ENCODE data around the gene AADAT. TPM values are rescaled to one million over a fixed set of nuclear protein-coding genes. Genes with fewer than 3 reads are reported as not detected.

AADAT gene
- total RNA-seq, 1 donor from 2014 or later = 24.2 TPM

DNA sequence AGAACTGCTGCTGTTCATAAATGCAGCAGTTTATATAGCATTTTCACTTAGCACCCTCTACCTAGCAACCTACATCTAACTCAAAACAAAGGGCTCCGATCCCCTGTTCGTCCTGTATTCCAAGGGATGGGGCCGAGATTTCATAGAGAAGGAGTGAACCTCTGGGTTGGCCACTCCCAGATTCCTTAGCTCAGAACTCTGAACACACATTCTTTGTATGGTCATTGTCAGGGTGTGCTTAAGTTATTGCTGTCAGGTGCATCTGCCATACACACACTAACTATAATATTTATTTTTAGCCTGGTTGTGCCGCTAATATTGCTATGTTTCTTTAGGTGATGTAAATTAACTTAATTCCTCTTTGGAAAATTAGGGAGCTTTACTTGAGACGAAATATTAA, 47.7 kb upstream of the AADAT start:
- no peak overlapping the region for H3K4me3 Mint-ChIP-seq
- DNase-seq (ENCODE audit: low spot score) = no peak

DNA sequence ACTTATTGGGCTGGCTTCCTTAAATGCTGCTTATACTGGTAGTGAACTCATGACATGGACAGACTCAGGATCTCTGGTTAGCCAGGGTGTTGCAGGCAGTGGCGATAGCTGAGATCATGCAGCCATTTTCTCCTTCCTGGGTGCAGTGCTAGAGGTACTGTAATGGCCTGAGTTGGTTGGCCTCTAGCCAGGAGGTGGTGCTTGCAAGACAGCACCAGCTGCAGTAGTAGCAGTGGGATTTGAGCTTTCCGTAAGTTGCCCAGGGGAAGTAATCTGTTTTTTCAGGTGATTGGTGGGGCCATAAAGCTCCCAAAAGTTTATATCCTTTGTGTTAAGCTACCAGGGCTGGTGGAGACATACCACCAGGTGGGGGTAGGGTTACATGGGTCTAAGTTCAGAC, 45.1 kb upstream of the AADAT start:
- Mint-ChIP-seq H3K36me3 (peaks cover 6% of the 10 kb centered on the region), H3K9me3 (peaks cover 28% of the 10 kb centered on the region)

More for the DNA sequence above, 47.7 kb upstream of the AADAT start:
- no peak overlapping the region for H3K4me3 ChIP-seq
- H2AFZ ChIP-seq (replicated peaks) = no peak overlapping the region
- H3K27me3 ChIP-seq = no peaks in the 10 kb centered on the region
- Mint-ChIP-seq H3K36me3 (peaks cover 4% of the 10 kb centered on the region), H3K4me1 (no peaks in the 10 kb centered on the region), H3K27me3 (ENCODE audit: insufficient read depth, low read depth) (peaks cover 9% of the 10 kb centered on the region), H3K27ac (no peak overlapping the region), H3K9me3 (peaks cover 21% of the 10 kb centered on the region)
- no peaks in the 10 kb centered on the region for H3K4me1 ChIP-seq
- H3F3A ChIP-seq (ENCODE audit: low read depth) = no peaks in the 10 kb centered on the region
- H3K79me2 ChIP-seq (ENCODE audit: low read depth) = no peaks in the 10 kb centered on the region
- no peaks in the 10 kb centered on the region for H4K20me1 ChIP-seq (ENCODE audit: low read depth)
- no peak overlapping the region for H3K4me2 ChIP-seq
- no peak overlapping the region for H3K27ac ChIP-seq
- H3K9me3 ChIP-seq (ENCODE audit: low read depth) = no peaks in the 10 kb centered on the region
- no peaks in the 10 kb centered on the region for H3K36me3 ChIP-seq
- no peak for TF ChIP-seq EZH2phosphoT487 (IDR thresholded peaks at IDR 0.05)
- TF ChIP-seq, protein P1, sequence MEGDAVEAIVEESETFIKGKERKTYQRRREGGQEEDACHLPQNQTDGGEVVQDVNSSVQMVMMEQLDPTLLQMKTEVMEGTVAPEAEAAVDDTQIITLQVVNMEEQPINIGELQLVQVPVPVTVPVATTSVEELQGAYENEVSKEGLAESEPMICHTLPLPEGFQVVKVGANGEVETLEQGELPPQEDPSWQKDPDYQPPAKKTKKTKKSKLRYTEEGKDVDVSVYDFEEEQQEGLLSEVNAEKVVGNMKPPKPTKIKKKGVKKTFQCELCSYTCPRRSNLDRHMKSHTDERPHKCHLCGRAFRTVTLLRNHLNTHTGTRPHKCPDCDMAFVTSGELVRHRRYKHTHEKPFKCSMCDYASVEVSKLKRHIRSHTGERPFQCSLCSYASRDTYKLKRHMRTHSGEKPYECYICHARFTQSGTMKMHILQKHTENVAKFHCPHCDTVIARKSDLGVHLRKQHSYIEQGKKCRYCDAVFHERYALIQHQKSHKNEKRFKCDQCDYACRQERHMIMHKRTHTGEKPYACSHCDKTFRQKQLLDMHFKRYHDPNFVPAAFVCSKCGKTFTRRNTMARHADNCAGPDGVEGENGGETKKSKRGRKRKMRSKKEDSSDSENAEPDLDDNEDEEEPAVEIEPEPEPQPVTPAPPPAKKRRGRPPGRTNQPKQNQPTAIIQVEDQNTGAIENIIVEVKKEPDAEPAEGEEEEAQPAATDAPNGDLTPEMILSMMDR (IDR thresholded peaks at IDR 0.05) = no peak
- no peak for TF ChIP-seq EZH2 (IDR thresholded peaks at IDR 0.05)
- no peak overlapping the region for H3K9ac ChIP-seq

DNA sequence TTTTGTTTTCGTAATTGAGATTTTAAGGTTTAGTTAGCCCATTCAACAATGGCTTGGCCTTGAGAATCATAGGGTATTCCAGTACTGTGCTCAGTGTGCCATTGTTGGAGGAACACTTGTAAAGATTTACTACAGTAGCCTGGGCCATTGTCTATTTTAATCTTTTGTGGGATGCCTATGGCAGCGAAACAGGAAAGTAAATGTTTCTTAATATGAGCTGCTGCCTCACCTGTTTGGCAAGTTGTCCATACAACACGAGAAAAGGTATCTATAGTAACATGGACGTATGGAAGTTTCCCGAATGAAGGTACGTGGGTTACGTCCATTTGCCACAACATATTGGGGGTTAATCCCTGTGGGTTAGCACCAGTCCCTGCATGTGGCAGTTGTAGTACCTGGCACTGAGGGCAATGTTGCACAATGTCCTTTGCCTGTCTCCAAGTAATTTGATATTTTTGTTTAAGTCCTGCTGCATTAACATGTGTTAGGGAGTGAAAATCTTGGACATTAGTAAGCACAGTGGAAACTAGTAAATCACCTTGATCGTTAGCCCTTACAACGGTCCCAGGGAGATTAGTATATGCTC, 38.6 kb upstream of the AADAT start:
- H2AFZ ChIP-seq (replicated peaks) = no peak overlapping the region
- peaks cover 5% of the 10 kb centered on the region for H3K36me3 Mint-ChIP-seq
- no peaks in the 10 kb centered on the region for H3K4me1 ChIP-seq
- H3K9me3 ChIP-seq (ENCODE audit: low read depth) = no peaks in the 10 kb centered on the region
- no peaks in the 10 kb centered on the region for H4K20me1 ChIP-seq (ENCODE audit: low read depth)
- H3K27me3 Mint-ChIP-seq (ENCODE audit: insufficient read depth, low read depth) = peaks cover 4% of the 10 kb centered on the region
- no peak for TF ChIP-seq EZH2phosphoT487 (IDR thresholded peaks at IDR 0.05)
- TF ChIP-seq, protein P1 (IDR thresholded peaks at IDR 0.05) = no peak
- no peak for TF ChIP-seq EZH2 (IDR thresholded peaks at IDR 0.05)
- H3K27ac Mint-ChIP-seq = no peak overlapping the region
- H3K79me2 ChIP-seq (ENCODE audit: low read depth) = no peaks in the 10 kb centered on the region
- no peaks in the 10 kb centered on the region for H3K27me3 ChIP-seq
- no peak overlapping the region for H3K4me3 ChIP-seq
- no peak overlapping the region for H3K9ac ChIP-seq
- DNase-seq (ENCODE audit: low spot score) = no peak
- no peaks in the 10 kb centered on the region for H3F3A ChIP-seq (ENCODE audit: low read depth)
- H3K4me3 Mint-ChIP-seq = no peak overlapping the region
- H3K9me3 Mint-ChIP-seq = peaks cover 18% of the 10 kb centered on the region
- H3K4me1 Mint-ChIP-seq = no peaks in the 10 kb centered on the region
- H3K4me2 ChIP-seq = no peak overlapping the region
- H3K27ac ChIP-seq = no peak overlapping the region
- no peaks in the 10 kb centered on the region for H3K36me3 ChIP-seq

More for the DNA sequence above, 45.1 kb upstream of the AADAT start:
- Histone ChIP-seq H3K9me3 (ENCODE audit: low read depth) (no peaks in the 10 kb centered on the region), H3K4me2 (no peak overlapping the region), H2AFZ (replicated peaks) (no peak overlapping the region), H3F3A (ENCODE audit: low read depth) (no peaks in the 10 kb centered on the region), H3K27ac (no peak overlapping the region), H3K79me2 (ENCODE audit: low read depth) (no peaks in the 10 kb centered on the region), H3K36me3 (no peaks in the 10 kb centered on the region), H3K4me1 (no peaks in the 10 kb centered on the region), H3K4me3 (no peak overlapping the region), H3K9ac (no peak overlapping the region), H4K20me1 (ENCODE audit: low read depth) (no peaks in the 10 kb centered on the region), H3K27me3 (no peaks in the 10 kb centered on the region)
- Mint-ChIP-seq H3K27me3 (ENCODE audit: insufficient read depth, low read depth) (peaks cover 7% of the 10 kb centered on the region), H3K4me1 (no peaks in the 10 kb centered on the region), H3K4me3 (no peak overlapping the region), H3K27ac (no peak overlapping the region)
- TF ChIP-seq EZH2phosphoT487 (IDR thresholded peaks at IDR 0.05) (no peak), EZH2 (IDR thresholded peaks at IDR 0.05) (no peak)
- TF ChIP-seq, protein P1 (IDR thresholded peaks at IDR 0.05) = no peak
- DNase-seq (ENCODE audit: low spot score) = no peak
